Measurements from ENCODE around the gene PHF21A. TPM values are rescaled to one million over a fixed set of nuclear protein-coding genes. Genes with fewer than 3 reads are reported as not detected.
"Not testable (repeated sequence)": the region's sequence is repeated elsewhere in the genome, so short reads cannot be mapped to it uniquely, and the experiment has no call there.

PHF21A gene
- total RNA-seq, 1 donor from 2014 or later, result 44.1 TPM

DNA sequence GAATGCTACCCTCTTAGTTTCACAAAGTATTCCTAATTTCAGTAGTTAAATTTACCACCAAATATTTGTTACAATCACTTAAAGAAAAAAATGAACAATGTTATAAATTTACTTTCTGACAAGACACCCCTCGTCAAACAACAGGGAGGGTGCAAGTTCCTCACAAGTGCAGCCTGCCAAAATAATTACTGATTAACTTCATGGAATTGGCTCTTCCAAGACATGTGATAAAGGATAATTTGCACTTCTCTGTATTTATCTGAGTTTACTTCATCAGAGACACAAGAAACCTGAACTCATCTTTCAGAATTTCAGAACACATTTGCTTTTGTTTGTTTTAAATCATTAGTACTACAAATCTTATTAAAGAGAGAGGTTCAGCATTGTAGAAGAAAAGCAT, 132.3 kb downstream of the PHF21A start:
- intact Hi-C loops (cut with micrococcal nuclease), result no loop called here

DNA sequence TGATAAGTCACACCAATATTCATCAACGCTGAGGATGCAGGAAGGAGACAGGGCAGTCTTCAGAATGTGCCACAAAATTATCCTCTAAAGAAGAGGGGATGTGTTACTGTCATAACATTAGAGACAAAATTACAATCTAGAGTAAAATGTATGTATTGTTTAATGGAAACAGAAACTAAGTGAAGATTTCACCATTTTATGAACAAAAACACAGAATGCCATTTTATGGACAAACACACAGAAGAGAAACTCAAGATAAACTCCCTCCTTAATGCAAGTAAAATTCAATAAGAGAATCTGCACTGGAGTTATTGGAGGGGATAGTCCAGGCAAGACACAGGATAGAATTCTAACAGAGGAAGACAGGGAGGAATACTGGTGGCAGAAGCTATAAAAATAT, 136.0 kb downstream of the PHF21A start:
- intact Hi-C loops (cut with micrococcal nuclease), result no loop called here

DNA sequence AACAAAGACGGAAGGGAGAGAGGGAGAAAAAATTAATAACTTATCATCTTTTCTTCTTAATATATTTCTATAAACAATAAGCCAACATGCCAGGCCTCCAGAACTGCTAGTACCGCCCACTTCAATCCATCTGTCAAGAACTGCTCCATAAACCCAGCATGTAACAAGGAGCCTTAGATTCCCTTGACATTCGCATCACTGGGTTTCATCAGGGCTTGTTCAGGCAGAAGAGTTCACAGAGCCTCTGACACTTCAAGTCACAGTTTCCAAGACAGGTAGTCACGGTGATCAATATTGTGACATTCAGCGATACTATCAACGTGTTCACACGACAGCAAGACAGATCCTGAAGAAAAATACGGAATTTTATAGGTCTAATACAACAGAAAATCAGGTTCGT, 137.1 kb downstream of the PHF21A start:
- intact Hi-C loops (cut with micrococcal nuclease), result no loop called here

DNA sequence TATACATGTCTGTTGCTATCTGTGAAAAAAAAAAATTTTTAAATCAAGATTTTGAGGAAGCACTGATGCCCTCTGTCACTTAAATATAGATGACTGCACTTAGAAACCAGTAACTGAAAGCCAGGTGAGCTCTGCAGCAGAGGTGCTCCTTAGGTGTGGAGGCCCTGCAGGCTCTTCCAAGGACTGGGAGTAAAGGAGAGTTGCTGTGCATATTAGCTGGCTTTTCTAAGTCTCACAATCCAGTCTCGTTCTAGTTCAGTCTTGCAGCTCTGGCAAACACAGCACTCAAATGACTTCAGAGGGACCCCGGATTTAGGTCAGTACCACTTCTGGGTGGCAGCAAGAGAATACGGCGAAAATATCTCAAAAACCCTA, 137.8 kb downstream of the PHF21A start:
- intact Hi-C loops (cut with micrococcal nuclease), result no loop called here

DNA sequence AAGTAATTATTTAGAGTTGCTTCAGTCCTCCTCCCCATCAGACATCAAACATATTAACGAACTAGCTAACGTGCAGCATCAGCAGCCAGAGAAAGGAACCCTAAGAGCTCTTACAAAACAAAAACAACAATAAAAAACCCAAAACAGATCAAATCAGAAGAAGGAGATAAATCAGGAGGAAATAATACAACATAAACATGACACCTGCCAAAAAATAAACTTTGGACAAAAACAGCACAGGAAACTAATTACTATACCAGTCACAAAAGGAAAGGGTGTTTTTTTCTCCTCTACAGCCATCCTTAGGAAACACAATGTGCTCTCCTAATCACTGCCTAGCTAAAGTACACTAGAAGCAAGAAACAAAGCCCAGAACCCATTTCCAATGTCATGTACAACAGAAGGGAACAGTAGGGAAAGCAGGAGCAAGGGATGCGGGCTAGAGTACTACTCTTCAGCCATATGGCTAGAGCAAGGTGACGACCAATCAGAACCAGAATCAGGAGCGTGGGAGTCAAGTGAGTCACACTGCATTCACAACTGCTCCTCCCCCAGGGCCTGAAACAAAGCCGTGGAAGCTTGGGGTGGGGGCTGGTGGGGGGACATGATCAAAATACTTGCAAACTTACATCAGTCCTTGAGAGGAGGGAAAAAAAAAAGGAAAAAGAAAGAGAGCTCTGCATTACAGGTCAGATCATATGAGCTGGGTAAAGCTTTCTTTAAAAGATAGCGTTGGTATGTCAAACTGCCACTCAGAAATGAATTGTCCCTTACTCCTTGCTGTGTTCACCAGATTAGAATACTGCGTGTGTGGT, 138.4 kb downstream of the PHF21A start:
- intact Hi-C loops (cut with micrococcal nuclease), result no loop called here

DNA sequence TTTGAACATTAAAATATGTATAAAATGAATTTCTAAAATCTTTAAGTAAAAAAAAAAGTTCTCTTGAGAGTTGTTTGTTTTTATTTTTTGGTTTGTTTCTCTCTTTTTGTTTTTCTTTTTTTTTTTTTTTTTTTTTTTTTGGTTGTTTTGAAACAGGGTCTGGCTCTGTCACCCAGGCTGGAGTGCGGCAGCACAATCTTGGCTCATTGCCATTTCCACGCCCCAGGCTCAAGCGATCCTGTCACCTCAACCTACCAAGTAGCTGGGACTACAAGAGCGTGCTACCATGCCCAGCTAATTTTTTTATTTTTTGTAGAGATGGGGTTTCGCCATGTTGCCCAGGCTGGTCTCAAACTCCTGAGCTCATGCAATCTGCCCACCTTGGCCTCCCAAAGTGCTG, 139.4 kb downstream of the PHF21A start:
- intact Hi-C loops (cut with micrococcal nuclease), result not testable (repeated sequence)

DNA sequence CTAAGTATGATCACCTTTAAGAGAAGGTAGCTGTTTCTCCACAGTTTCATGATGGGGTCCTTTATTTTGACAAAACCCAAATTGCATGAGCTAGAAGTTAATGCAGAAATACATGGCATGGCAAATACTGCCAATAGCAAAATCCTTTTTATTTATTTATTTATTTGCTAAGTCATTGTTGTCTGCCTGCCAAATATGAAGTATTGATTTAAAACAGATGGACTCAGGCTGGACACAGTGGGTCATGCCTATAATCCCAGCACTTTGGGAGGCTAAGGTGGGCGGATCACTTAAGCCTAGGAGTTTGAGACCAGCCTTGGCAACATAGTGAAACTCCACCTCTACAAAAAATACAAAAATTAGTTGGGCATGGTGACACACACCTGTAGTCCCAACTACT, 146.4 kb downstream of the PHF21A start:
- intact Hi-C loops (cut with micrococcal nuclease), result no loop called here

DNA sequence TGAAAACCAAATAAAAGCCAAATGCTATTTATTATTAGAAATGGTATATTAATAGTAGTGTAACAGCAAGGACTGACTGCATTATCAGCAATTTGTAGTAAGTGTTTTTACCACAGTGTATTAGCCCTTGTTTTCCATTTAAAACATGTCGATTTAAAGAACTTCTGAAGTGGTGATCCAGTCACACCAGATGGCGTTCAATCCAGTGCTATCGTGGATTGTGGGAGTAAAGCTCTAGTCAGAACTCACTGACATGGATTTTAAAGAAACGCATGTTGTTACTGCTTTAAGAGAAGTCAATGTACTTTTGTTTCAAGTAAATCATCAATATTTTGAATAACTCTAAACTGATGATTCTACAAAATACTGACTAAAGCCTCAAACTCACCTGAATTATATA, 147.7 kb downstream of the PHF21A start:
- intact Hi-C loops (cut with micrococcal nuclease), result no loop called here

DNA sequence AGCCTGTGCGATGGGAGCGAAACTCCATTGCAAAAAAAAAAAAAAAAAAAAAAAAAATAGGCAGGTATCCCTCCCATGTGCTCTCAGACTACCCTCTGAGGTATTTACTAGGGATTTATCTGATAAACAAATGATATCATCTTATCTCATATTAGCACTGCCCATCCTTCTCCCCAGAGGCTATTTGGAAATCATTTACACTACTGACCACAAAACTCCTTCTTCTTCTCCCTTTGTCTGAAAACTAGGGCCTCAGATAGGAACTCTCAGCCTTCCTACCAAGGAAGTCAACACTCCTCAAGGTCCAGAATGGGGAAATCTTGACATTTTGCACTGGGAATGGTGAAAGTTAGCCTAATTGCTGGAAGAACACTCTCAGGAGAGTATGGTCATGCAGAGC, 152.4 kb downstream of the PHF21A start:
- intact Hi-C loops (cut with micrococcal nuclease), result no loop called here

DNA sequence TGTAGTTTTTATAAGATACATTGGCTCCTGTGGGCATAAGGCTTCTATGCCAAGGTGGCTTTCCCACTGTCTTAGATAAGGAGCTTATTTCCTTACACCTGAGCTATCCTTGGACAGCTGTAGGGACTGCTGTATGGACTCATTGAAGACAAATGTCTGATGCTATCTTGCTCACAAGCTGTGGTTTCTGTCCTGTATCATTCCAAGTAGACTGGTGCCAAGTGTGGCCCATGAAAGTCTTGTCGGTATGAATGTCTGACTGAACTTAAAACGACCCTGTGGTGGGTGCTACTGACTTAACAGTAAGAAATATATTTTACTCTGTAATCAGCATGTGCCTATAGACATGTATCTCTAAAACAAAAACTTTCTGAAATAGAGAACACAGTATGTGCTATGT, 153.7 kb downstream of the PHF21A start:
- intact Hi-C loops (cut with micrococcal nuclease), result no loop called here

DNA sequence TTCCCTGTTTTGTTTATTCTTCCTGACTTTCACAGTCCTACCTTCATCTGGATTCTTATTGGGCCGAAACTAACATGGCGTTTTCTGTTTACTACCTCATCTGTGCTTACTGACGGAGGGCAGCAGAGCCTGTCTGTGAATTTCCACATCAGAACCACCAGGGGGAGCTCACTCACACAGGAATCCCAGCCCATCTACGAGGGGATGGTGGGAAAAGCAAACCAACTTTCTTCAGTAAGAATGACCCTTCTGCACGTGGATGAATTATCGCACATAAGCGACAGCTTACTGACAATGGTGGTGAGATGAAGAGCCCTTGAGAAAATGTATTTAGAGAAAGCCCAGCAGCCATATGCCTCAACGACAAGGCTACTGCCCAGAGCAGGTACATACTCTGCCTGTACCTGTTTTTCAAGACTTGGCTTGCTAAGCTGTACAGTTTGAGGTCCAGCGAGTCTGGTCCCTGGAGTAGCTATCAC, 156.3 kb downstream of the PHF21A start:
- intact Hi-C loops (cut with micrococcal nuclease), result loop anchor here (1.0 to 2.0 kb wide), 4 partner anchors 41 to 343 kb away; no protein-coding TSS in a partner anchor

DNA sequence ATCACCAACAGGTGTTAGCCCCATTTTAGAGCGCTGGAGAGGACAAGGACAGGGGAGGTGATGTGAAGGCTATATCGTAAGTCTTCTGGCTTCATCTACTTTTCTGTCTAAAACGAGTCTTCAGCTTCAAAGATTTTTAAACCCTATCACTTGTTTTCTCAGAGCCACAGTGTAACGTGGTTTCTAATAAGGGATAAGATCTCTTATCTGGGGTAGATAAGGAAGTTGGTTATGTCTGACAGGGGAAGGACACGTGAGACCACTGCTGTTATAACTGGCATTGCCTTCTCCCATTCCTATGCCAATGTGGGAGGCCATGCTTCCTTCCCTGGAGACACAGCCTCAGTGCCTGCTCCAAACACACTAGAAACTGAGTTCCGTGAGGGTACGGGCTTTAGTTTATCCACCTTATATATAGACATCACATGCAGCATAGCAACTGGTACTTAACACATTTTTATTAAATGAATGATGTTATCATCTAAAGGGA, 159.5 kb downstream of the PHF21A start:
- intact Hi-C loops (cut with micrococcal nuclease), result no loop called here

DNA sequence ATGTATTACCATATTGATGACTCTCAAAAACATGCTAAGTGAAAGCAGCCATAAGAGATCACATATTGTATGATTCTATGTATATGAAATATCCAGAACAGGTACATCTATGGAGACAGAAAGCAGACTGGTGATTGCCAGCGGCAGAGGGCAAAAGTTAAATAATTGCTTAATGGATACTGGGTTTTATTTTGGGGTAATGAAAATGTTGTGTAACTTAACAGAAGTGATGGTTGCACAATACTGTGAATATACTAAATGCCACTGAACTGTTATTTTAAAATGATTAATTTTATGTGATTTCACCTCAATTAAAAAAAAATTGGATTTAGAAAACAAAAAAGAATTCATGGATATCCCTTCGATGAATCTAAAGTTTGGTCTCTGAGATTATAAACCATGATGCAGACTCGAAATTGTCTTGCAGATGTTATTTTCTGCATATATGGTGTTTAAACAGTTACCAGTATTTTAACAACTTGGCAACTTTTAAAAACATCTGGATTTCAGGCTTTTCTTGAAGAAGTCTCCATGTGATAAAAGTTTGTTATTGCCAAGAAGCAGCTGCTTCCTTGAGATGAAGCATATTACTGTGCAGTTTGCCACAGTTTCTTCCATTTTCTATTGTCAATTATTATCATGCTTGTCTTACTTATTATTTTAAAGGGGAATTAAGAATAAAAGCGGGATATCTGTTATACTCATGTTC, 160.7 kb downstream of the PHF21A start:
- intact Hi-C loops (cut with micrococcal nuclease), result no loop called here

DNA sequence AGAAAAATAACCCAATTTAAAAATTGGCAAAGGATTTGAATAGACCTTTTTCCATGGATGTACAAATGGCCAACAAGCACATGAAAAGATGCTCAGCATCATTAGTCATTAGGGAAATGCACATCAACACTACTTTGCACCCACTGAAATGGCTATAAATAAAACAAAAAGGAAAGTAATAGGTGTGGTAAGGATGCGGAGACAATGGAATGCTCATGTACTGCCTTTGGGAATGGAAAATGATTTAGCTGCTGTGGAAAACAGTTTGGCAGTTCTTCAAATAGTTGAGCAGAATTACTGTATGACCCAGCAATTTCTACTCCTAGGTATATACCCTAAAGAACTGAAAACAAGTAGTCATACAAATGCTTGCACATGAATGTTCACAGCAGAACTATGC, 161.4 kb downstream of the PHF21A start:
- intact Hi-C loops (cut with micrococcal nuclease), result no loop called here

DNA sequence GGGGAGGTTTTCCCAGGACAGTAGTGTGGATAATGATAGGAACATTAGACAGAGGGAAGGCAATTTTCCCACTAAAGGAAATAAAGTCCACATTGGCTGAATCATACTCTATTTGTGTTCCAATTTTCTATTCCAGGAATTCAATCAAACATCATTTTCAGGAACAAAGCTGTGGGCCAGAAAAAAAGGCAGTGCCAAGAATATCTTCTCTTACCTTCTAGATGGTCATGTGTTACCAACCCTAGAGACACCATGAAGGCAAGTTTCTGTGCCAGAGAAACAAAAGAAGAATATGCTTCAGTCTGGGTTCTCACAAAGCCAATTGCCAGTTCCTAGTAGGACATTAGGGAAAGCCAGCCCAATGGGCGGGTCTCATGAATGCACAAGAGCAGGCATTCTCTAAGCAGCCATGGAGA, 171.3 kb downstream of the PHF21A start:
- intact Hi-C loops (cut with micrococcal nuclease), result no loop called here

DNA sequence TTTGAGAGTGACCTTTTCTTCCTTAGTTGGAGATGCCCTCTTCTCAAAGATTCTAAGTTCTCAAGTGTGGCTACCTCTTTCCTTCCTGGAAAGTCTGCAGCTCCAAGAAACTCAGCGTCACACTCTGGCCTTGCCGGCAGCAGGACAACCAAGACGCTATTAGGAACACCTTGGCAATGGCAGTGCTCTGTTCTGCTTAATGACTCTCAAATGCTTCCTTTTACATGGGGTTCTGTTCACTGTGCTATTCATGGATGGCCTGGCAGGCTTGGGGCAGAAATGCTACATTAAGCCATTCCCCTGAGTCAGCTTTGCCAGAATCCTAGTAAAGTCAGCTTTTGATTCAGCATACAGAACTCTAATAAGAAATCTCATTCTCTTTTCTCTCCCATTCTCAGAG, 172.9 kb downstream of the PHF21A start:
- intact Hi-C loops (cut with micrococcal nuclease), result no loop called here

DNA sequence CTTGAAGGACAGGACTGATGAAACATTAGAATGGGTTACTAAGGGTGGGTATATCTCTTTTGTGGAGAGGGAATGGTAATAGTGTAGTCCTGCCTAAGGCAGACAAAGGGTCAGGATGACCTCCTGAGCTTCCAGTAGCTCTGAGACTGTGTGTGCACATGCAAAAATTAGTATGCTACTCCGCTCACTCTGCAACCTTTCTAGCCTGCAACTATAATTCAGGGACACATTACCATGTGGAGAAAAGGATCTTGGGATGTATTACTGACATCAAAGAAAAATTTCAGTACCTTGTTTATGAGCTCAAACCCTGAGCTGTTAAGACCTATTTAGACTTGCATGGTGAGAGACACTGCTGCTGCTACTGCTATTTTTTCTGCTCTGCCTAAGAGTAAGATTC, 173.4 kb downstream of the PHF21A start:
- intact Hi-C loops (cut with micrococcal nuclease), result no loop called here

DNA sequence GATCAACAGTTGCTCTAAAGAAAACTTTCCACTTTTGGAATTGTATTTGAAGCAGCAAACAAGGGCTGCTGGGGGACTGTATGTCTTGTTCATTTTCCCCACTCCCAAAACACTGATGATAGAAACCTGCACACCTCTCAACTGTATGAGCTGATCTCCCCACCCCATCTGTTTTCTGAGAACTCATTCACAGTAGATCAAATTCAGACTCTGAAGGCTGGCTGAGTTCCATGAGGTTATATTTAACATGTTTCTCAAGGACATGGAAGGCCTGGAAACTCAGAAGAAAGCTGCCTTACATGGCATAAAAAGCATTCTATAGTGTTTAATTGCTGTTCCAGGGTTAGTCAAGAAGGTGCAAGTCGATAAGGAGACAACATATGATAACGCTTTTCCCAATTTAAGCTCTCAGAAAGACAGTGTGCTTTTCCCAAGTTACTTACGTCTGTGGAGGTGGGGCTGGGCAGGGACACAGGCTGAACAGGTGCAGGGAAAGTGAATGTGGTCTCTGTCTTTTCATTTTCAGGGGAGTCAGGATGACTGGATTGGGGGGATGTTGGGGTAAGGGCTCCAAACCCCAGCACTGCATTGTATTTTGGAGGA, 175.8 kb downstream of the PHF21A start:
- intact Hi-C loops (cut with micrococcal nuclease), result no loop called here

DNA sequence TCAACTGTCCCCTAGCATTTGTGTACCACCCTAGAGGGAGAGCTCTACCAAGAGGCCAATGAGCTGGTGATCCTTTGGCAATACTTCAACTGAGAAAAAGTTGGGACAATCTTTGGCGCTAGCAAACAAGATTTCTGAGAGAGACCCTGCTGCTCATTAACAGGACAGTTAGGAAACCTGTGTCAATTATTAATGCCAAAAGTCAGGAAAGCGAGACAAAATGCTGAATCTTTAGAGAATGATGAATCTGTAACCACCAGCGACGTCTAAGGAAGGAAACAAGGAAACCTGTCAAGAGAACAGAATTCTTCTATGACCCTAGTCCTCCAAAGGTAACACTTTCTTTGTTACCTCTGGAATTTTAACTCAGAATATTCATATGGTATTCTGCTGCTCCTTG, 178.9 kb downstream of the PHF21A start:
- intact Hi-C loops (cut with micrococcal nuclease), result no loop called here

DNA sequence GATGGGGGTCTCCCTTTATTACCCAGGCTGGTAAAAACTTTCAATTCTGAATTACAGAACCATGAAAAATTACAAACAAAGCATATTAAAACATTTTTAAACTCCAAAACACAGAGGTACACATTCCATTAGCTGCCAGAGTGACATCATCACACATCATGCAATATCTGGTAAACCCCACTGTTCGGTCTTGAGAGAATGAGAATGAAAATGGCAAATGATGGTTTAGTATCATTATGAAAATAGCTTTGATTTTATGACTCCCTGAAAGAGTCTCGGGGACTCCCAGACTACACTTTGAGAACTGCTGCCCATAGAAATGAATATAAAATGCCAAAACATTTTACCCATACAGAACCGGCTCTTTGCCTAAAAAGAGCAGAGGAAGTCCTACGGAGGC, 180.0 kb downstream of the PHF21A start:
- intact Hi-C loops (cut with micrococcal nuclease), result no loop called here

DNA sequence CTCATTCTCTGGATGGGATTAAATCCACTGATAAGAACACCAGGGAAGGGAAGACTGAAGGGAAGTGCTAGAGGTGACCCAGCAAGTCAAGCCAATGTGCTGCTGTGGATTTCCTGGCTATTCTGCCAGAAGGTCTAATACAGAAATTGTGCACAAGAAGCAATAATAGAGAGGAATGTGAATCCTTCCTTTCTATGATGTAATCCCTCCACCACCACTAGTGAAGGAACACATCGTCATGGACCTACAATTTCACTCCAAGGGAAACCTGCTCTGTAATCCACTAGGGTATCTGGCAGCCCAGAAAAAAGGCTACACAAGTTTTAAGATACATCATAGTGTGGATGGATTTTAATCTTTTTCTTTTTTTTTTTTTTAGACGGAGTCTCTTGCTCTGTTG, 181.4 kb downstream of the PHF21A start:
- intact Hi-C loops (cut with micrococcal nuclease), result no loop called here

DNA sequence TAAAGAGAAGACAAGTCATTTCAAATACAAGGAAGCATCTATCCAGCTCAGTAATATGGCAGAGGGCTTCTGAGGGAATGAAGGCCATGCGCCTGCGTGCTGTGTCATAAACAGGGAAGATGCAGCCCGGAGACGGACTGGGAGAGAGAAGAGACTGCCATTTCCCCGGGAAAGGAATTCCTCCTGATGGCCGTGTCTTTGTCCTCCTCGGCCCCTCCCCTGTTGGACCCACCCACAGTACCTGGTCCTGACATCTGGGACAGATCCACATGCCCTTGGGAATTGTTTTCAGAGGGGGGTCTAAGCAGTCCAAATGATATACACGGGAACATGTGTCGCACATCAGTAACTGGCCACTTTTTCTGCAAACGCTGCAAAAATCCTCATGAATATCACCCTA, 183.3 kb downstream of the PHF21A start:
- intact Hi-C loops (cut with micrococcal nuclease), result no loop called here
